GM18511 (cell line): ENCODE measurements around the gene IMPACT.

Experiments used
- ATAC-seq: cut with Tn5 transposase; IDR thresholded peaks from one replicate; pipeline ENCODE4 v1.9.1; 2021; ENCODE audit warnings: mild to moderate bottlenecking, moderate library complexity; ENCODE audit not compliant: unreplicated experiment

IMPACT gene

DNA sequence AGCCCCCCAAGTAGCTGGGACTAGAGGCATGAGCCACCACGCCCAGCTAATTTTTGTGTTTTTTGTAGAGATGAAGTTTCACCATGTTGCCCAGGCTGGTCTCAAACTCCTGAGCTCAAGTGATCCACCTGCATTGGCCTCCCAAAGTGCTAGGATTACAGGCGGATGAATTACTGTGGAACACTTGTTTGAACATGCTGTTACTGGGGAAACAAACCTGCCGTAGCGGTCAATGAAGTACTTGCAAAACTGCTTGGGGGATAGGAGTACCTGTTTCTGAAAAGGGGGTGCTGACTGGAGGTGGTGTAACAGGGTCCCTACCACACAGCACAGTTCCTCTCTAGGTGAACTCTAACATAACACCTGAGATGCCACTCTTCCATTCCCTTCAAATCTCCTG is 5.9 kb upstream of the IMPACT start:
- ATAC-seq: no peak

DNA sequence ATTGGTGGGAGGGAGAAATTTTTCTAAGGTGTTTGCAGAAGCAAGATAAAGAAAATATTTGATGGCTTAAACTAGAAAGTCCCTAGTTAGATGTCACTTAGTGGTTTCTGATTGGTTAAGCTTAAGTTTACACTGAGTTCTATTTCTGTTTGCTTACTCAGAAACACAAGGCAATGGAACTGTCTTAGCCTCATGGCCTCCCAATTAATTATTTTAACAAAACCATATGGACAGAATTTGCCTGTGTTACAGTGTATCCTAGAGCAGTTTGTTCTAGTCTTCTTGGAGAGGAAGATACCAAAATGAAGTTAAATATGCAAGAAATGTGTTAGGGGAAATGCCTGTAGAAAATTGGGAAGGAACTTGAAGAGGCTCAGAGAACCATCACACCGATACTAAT is 4.6 kb upstream of the IMPACT start:
- ATAC-seq: no peak

DNA sequence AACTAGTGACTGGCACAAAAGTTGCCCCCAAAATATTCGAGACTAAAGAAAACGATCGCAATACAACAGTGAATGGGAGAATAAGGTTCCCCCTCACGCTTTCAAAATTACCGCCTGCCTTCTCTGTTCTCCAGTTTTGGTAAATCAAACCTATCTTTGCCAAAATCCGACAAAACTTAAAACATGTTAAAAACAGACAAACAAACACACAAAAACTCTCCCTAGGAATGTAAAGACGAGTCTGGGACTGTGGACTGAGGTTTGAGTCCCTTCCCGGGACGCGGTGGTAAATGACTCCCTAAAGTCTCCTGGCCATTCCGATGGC is 435 bp upstream of the IMPACT start:
- ATAC-seq: no peak

DNA sequence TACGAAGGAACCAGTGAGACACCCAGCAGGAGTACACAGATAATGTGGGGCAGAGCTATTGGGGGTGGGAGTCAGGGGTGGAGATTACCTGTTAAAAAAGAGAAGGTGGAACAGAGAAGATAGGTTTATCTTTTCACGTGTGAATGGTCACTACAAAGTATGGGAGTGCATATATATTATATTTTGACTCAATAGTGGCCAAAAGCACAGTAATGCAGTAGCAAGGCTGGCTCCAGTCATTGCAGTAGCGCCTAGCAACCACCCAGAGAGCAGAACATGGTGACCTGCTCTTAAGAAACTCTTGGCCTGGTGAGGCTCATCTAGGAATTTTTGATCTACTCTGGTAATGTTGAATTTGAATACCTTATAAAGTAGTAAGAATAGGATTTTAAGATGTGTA is 1.0 kb downstream of the IMPACT start:
- no peak for ATAC-seq

DNA sequence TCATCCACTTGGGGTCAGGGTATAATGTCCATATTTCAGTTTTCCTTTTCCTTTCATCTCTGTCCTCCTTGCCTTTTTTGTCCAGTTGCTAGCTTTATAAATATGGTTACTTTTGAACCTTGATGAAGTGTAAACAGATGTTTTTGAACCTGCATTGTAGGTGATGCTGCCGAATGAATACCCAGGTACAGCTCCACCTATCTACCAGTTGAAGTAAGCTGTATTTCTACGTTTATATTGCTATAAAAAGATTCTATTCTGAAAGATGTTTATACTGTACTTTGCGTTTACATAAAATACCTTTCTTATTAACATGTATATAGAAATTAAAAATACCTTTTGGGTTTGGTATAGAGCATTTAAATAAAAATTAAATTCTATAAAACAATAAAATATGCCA is 2.2 kb downstream of the IMPACT start:
- ATAC-seq: no peak

DNA sequence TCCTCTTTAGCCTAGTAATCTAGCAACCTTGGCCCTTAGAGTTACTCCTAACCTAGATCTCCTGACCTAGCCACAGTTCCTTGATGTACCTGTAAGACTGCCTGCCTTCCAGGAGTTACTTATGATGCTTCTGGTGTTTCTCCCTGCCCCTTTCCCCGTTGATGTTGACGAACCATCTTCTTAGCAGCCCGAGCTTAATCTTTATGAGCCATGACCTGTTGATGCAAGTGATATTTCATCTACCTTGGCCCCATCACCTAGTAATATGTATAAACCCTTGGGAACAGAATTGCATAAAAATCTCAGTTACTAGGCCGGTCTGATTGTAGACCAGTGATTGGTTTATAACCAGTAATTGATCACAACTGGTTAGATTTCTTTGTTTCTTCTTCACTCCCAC is 2.7 kb downstream of the IMPACT start:
- no peak for ATAC-seq

DNA sequence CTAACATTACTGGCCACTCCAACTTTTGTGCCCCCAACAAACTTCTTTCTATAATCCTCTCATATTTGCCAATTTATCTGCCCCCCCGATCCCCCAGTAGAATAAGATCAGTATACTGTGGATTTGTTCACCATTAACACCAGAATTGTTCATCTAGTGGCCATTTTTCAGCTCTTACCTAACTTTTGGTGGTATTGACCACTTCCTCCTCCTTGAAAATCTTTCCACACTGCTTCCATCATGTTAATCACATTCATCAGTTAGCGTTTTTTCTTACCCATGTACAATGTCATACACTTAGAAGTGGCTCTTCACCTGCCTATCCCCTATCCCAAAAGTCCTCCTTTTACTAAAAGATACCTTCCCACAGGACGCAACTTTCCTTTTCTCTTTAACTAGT is 6.1 kb downstream of the IMPACT start:
- no peak for ATAC-seq

DNA sequence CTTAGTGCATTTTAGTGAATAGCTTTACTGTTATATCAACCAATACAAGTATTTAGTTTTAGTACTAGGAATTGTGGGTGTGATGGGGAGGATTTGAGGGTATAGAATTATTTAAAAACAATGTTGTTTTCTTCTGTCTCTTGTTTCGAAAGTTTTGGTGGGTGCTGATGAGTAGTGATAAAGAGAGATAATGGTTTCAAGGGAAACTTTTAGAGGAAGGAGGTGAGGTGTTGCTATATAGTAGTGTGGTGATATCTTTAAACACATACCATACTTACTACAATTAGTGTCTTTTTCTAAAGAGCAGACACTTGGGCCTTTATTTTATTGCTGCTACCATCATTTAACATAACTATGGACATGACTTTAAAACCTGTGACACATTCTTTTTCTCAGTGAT is 10.5 kb downstream of the IMPACT start:
- ATAC-seq: no peak

DNA sequence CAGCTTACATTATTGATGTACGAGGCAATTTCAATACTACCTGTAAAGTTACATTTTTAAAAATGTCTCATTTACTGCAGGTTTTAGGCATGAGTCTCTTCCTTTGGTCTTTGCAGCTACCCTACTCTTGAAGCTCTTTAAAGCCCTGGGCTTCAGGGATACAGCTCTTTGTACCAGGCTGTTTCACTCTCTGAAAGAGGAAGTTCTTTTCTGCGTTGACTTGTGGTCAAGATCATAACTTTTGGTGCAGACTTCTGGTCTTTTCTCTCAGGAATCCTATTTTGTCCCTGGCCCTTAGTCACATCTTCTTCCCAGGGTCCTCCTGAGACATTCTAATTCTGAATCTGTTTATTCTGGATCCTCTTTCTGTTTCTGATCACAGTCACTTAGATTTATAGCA is 17.4 kb downstream of the IMPACT start:
- ATAC-seq: peak; percentile 77

DNA sequence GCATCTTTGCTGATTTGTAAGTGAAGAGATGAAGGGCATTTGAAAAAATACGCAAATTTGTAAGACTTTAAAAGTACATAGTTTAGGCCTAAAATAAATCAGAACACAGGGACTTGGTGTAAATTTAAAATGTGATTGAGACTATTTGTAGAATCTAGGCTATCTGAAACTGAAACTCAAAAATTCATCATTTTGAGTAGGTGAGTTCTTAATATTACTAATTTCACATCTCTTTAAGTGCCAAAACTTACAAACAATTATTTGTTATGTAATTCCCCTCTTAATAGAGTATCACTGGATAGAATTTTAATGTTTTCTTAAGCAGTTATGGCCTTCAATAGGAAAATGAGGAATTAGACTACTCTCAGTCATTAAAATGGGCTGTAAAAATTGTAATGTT is 20.0 kb downstream of the IMPACT start:
- ATAC-seq: peak; percentile 80

DNA sequence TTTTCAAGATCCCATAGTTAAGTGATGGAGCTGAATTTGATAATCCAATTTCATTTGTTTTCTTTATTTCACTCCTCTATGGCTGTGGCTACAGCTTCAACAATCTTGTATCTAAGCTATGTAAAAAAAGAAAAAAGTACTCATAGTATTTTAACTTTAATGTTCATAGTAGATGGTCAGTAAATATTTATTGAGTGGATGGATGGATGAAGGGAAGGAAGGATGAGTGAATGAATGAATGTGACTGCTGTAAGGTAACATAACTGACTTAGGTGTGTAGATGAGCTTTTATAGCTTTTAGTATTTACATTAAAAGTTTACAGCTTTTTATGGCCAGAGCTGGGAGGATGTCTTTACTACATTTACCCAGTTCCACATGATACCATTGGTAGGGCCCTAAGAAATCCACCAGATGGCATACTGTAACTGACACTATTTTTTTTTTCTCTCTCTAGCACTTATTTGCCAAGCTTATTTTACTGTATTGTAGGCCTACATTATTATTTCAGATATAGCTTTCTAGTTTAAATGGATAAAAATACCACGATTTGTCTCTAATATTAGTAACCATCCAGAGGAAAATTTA is 20.6 kb downstream of the IMPACT start:
- ATAC-seq: no peak

DNA sequence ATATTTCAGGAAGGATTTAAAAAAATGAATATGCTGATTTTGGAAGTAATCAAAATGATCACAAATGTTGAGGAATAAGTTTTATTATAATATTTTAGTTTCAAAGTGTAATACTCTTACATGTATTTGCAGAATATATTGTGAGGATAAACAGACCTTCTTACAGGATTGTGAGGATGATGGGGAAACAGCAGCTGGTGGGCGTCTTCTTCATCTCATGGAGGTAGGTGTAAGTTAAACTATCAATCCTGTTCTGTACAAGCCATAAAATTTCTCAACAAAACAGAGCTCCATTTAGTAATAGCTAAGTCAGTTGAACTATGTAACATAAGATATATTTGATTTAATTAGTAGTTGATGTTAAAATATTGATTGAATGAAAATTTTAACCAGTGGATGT is 21.5 kb downstream of the IMPACT start:
- ATAC-seq: no peak

DNA sequence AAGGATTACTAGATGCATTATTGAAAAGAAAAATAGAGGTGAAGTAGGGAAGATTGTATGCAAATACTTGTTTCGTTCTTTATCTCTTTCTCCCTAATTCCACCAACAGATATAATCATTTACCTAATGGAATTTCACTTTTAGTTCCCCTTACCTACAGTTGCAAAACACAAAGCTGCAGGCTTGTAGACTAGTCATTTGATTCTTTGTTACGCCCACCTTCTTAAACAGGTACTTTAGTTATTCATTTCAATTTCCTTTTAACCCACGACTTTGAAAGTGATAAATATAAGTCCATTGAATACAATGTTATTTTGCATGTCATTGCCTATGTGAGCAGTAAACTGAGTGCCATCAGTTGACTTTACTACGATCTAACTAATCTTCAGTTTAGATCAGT is 30.1 kb downstream of the IMPACT start:
- ATAC-seq: peak; percentile 93

DNA sequence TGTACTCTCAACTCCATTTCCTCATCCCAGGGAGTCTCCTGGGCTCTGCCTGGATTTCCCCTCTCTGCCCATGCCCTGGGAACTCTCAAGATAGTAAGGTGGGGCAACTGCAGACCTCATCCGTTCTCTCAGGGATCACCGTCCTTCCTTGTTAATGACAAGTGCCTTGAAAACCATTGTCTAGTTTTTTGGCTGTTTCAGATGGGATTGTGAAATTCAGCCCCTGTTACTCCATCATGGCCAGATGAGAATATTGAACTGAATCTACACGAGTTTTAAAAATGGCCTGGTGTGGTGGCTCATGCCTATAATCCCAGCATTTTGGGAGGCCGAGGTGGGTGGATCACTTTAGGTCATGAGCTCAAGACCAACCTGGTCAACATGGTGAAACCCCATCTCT is 33.3 kb downstream of the IMPACT start:
- ATAC-seq: no peak

DNA sequence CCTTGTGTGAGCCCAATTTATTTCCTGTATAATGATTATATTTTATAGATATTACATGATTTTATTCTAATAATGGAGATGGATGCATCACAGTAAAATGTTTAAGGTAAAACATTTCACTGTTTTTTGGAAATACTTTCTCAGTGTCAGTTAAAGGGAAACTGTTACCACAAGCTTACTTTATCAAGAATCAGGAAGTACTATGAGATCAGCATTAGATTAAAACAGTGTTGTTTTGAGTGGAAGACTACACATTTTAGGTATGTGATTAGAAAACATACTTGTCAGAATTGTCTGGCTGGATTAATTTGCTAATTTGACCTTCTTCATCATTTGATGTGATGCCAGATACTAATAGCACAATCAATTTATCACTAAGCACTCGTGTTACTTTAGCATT is 33.9 kb downstream of the IMPACT start, which contains the start of gene HRH4:
TSS of gene HRH4 (plus strand) at position 250 of the 400 bp plus-strand sequence. CDS start at position 342, 92 bp downstream.
- no peak for ATAC-seq

DNA sequence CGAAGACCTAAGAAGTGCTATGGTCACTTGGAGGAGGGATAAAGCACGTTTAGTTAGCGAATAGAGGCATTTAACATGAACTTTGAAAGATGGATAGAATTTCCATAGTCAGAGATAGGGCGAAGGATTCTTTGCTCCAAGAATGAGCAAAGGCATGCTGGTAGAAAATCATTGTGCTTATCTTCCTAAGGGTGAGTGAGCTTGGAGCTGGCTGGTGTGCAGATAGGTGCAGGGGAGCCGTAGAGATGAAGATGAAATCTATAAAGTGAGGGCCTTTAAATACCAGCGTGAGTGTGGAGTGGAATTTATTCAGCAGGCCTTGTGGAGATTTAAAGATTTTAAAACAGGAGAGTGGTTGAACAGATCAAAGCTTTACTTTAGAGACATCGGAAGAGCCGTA is 35.5 kb downstream of the IMPACT start:
- no peak for ATAC-seq

DNA sequence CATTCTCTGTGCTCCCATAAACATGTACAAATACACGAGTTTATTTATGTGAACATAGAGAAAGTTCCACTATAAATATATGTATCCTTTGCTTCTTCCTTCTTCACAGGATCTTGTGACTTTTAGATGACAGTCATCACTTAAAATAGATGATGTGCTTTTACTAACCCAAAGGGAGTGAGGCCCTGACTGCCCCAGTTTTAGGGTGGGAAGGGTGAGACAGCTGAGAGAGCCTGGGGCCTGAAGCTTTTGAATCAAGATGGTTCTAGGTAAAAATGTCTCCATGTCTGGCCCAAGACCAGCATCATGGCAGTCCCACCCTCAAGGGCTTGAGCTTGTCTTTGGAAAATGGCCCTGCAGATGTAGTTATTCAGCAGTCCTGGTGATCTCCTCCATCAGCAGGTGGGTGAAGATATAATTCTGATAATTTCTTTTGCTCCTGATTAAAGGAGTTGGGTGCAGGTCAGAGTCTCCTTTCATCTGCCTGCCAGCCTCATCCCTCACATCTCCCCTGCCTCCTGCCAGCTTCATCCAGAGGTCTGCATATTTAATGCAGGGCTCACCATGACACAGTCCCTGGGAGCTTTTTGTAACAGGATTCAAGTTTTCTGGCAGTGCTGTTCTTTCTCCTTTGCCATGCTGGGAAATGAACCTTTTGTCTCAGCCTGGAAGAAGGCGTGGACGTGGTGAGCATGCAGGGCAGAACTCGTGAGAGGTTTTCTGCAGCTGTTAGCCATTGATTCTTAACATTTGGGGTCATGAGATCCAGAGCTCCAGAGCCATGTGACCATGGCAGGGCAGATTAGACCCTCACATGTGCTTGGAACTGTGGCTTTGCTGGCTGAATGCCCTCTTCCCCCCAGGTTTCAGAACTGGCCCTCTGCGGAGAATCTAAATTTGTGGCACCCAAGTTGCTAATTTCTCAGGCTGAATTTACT is 36.6 kb downstream of the IMPACT start:
- ATAC-seq: no peak

DNA sequence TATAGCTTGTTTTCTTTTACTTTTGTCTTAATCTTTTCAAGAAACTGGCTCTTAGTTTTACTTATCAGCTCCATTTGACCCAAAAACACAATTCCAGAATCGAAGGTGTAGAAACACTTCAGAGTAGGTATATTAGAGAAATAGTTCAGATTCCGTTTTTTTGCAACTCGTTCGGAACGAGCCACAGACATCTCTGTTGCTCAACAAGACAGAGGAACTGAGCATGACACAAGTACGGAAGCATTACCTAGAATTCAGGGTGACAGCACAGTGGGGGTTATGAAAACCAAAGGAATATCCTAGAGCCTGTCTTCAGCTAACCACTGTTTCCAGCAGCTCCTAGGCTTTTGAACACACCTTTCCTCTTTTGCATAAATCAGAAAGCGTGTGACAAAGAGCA is 39.0 kb downstream of the IMPACT start:
- no peak for ATAC-seq

DNA sequence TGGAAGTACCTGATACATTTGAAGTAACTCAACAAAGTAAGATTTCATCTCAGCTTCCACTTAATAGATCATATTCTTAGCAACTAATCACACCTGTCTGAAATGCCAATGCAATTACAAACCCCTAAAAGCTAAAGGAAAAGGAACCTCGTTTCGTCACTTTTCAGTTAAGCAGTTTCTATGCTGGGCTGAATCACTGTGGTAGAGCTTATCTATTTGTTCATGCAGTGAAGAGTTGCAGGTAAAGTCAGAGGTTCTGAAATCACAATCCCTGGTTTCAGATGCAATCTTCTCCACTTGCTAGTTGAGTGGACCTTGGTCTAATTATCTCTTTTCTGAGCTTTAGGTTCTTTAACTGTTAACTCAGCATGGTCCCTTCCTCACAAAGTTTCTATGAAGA is 40.3 kb downstream of the IMPACT start:
- no peak for ATAC-seq

DNA sequence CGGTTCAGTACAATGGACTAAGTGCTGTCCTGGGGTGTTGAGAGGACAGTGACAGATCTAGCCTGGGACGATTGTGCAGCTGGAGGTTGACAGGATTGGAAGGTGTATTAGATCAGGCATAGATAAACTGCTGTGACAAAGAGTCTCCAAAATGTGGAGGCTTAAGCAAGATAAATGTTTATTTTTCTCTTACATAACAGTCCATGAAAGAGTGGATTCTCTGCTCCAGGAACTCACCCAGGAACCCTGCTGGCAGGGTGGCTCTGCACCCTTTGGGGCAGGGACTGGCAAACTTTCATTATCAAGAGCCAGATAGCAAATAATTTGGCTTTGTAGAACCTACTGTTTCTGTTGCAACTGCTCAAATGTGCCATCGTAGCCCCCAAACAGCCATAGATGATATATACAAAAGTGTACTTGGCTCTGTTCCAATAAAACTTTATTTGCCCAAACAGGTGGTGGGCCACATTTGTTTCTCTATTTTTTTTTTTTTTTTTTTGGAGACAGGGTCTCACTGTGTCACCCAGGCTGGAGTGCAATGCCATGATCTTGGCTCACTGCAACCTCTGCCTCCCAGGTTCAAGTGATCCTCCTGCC is 43.6 kb downstream of the IMPACT start:
- no peak for ATAC-seq

DNA sequence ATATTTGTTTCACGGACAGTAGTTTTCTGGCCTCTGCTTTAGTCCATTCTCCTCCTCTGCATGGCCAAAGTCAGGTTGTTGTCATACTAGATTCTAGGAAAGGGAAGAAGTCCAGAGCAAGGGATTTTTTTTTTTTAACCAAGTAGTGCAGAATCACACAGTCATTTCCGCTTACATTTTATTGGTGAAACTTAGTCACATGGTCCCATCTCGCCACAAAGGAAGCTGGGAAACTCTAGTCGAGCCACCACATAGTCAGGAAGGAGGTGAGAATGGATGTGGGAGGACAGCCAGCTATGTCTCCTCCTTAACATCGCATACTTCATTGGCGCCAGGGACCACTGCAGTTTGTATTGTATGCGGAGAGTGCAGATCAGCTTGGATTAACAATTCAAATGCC is 44.3 kb downstream of the IMPACT start:
- ATAC-seq: no peak

DNA sequence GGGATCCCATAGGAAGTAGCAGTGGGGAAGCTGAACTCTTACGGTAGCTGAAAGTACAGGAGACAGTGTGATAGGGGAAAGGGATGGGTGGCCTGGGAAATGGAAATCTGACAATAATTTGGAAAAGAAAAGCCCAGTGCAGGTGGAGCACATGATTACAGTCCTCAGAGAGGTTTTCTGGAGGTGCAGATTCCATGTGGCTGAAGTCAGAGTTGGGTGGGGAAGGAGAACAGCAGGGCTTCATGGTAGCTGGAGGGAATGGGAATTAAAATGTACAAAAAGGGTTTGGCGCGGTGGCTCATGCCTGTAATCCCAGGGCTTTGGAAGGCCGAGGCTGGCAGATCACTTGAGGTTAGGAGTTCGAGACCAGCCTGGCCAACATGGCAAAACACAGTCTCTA is 46.1 kb downstream of the IMPACT start:
- no peak for ATAC-seq
